Mesenteric fat pad (tissue), 1 donor: ENCODE data around the gene GATAD2A. TPM values are rescaled to one million over a fixed set of nuclear protein-coding genes. Genes with fewer than 3 reads are reported as not detected.

Experiments used
- DNase-seq: peaks from one replicate; pipeline ENCODE4 v3.0.0-alpha.2; 2020; ENCODE audit warnings: low spot score
- total RNA-seq: library from RNA; stranded (reverse); fragmentation: NEBNext Ultra II Directional; extraction: Animal tissue kit (Norgen Biotek cat#: 25700); gene quantifications from one replicate; pipeline ENCODE4 v1.2.1, GENCODE V29; 2021
- donor health status: DM: yes; HTN: yes; CAD: no.

Gene GATAD2A
- total RNA-seq, 1 donor from 2014 or later: 98.9 TPM

- no peak for DNase-seq
Measured at GRCh38 chr19:19506592-19506991, 101.1 kb downstream of the GATAD2A start.

GRCh38 chr19:19507354-19507753 is 101.9 kb downstream of the GATAD2A start:
- DNase-seq: no peak

DNA sequence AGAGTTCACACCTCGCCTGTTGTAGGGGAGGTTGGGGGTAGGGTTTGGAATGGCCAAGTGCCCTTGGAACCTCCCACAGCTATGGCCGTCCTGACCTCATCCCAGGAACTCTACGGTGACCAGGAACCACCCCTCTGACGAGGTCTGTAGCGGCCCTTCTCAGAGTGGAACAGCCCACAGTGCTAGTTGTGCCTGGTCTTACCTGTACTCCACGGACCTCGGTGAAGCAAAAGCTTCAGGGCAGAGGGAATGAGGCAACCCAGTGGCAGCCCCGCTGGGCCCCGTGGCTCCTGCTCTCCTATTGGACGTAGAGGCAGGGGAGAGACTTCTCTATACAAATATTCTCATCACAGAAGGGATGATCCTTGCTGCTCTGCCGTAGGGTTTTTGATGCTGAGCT is 102.7 kb downstream of the GATAD2A start:
- DNase-seq: no peak

GRCh38 chr19:19510432-19510831 is 105.0 kb downstream of the GATAD2A start:
- DNase-seq: no peak

GRCh38 chr19:19513682-19514081 is 108.2 kb downstream of the GATAD2A start:
- DNase-seq: no peak

DNA sequence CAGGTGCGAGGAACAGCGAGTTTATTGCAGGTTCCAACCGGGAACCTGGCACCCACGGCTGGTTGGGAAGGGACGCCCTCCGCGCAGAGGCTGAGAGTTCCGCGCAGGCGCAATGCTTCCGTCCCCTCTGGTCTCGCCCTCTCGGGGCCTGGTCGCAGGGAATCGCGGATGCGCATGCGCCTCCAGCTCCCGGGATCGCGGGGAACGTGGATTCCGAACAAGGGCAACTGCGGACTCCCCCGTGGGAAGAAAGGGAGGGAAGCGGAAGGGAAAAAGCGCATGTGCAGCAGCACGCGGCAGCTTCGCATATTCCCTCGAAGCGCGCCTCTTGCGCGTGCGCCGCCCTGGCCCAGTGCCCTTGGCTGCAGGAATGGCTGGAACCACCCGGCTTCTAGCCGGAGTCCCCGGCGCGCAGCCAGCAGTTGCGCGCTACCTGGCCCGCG is 108.8 kb downstream of the GATAD2A start:
- no peak for DNase-seq

DNA sequence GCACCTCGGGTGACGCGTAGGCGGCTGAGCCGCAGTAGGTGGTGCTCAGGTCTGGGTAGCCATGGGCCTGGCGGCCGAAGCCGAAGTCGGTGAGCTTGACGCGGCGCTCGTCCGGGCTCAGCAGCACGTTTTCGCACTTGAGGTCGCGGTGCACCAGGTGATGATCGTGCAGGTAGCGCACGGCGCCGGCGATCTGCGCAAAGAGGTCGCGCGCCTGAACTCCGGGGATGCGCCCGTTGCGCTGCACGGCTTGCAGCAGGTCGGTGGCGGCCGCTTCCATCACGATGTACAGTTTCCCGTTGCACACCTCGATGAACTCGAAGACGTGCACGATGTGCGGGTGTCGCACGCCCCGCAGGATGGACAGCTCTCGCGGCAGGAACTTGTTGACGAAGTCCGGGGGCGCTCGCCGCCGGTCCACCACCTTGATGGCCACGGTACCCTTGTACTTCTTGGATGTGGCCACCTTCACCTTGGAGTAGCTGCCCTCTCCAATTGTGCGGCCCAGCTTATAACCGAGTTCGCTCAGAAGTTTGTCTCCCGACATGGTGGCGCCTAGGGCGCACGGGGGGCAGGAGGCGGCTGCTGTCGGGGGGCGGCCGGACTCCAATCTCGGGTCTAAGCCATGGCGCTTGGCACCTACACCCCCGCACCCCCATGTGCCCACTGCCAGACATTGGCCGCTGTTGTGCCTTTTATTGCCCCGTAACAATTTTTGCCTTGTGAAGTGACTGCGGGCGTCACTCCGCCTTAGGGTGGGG is 109.6 kb downstream of the GATAD2A start, which contains the start of gene TSSK6:
TSS of gene TSSK6 (minus strand) at position 668 of the 761 bp plus-strand sequence. CDS start at position 547, 121 bp downstream.
- no peak for DNase-seq

GRCh38 chr19:19515642-19516519 is 110.4 kb downstream of the GATAD2A start, which contains the start of gene NDUFA13:
NDUFA13 (plus strand) TSS chr19:19516225; CDS start chr19:19516239, 14 bp downstream.
- DNase-seq: peak; percentile 98

DNA sequence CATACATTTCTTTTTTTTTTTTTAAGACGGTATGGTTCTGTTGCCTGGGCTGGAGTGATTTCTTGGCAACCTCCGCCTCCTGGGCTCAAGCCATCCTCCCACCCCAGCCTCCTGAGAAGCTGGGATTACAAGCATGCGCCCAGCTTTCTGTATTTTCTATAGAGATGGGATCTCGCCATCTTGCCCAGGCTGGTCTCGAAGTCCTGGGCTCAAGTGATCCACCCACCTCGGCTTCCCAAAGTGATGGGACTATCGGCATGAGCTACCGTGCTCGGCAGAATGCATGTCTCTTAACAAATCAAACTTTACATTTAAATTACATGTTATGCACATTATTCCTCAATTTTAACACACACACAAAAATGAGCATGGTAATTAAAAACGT is 111.8 kb downstream of the GATAD2A start:
- DNase-seq: no peak

- no peak for DNase-seq
Measured at GRCh38 chr19:19520989-19521388, 115.5 kb downstream of the GATAD2A start.

GRCh38 chr19:19523177-19523576 is 117.7 kb downstream of the GATAD2A start:
- no peak for DNase-seq

DNA sequence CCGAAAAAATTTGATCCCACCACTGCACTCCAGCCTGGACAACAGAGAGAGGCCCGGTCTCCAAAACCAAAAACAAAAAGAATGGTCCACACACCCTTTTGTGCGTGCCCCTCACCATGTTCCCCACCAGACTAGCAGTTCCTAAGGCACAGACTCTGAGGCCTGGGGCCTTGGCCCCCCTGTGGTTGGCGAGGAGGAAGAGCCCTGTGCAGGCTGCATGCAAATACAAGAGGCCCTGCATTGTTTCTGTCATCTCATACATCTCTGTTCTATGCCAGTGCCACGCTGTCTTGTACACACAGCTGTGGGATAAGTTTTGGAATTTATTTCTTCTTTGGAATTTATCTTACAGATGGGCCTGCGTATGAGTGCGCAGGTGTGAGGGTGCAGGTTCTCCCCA is 118.6 kb downstream of the GATAD2A start:
- DNase-seq: no peak

GRCh38 chr19:19525611-19526380 is 120.3 kb downstream of the GATAD2A start:
- no peak for DNase-seq

GRCh38 chr19:19526581-19527370 is 121.3 kb downstream of the GATAD2A start:
- DNase-seq: no peak

DNA sequence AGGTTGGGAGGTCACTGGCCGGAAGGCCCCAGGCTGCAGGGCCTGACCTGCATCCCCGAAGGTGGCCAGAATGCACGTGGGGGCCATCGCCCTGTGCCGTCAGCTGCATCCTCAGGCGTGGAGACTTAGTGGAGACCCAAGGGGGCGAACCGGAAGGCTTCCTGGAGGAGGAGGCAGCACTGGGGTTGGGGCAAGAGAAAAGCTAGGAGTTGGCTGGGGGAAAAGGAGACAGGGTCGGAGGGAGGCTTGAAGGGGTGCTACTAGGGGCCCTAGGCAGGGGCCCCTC is 121.8 kb downstream of the GATAD2A start:
- DNase-seq: no peak

DNA sequence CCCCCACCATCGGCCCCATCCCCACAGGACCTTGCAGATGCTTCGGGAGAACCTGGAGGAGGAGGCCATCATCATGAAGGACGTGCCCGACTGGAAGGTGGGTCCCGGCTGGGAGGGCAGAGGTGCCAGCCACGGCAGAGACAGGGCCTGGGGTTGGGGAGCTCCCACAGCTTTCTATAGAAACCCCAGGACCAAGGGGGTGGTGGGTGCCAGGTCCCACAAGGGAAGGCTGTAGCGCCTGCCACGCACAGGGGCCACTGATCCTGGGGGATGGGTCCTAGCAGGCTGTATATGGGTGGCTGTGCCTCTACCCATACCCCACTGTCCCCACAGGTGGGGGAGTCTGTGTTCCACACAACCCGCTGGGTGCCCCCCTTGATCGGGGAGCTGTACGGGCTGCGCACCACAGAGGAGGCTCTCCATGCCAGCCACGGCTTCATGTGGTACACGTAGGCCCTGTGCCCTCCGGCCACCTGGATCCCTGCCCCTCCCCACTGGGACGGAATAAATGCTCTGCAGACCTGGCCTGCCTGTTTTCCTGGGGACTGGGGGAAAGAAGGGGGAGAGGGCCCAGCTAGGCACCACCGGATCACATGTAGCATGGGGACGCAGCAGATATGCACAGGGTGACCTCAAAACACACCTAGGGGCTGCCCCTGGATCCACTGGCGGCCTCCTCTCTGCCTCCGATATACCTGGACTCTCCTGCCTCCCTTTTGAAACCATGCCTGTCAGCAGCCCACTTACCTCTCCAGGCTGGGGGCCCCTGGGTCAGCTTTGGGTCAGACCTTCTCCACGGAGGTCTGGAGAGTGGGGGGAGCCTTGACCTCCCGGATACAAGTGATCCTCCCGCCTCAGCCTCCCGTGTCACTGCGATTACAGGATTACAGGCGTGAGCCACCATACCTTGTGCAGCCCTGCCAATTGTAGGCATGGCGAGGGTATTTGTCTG is 122.5 kb downstream of the GATAD2A start:
- DNase-seq: no peak

DNA sequence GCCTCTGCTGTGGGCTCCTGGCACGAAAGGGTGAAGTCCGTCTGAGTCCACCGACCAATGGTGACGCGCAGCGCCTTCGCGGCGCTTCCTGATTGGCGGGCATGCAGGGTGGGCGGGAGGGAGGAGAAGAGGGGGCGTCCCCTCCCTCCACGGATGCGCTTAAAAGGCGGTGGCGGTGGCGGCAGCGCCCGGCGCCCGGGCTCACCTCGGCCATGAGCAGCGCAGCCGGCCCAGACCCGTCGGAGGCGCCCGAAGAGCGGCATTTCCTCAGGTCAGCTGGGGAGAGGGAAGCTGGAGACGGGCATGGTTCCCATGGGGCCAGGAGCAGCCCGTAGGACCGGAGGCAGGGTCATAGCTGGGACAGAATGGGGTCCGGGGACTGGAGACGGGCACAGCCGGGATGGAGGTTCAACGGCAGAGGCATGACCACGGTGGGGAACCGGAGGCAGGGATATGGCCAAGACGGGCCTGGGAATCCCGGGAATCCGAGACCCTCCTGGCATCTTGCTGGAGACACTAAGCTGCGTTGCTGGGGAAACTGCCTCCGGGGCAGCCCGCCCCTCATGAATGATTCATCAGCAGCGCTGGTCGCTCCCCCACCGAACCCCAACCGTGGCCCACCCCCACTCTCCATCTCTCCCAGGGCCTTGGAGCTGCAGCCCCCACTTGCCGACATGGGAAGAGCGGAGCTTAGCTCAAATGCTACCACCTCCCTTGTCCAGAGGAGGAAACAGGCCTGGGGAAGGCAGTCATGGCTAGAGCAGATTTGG is 123.4 kb downstream of the GATAD2A start, which contains the start of gene YJEFN3:
TSS of gene YJEFN3 (plus strand) at position 191 of the 770 bp plus-strand sequence. CDS start at position 213, 22 bp downstream.
- DNase-seq: no peak

- DNase-seq: no peak
Measured at GRCh38 chr19:19529783-19530422, 124.4 kb downstream of the GATAD2A start.
